GM21723 (cell line): Measurements from ENCODE around the gene NKX1-1.
"Not testable (repeated sequence)": the region's sequence is repeated elsewhere in the genome, so short reads cannot be mapped to it uniquely, and the experiment has no call there.

Source experiments
- ATAC-seq: cut with Tn5 transposase; IDR thresholded peaks from one replicate; pipeline ENCODE4 v1.9.1; 2021; ENCODE audit warnings: mild to moderate bottlenecking, moderate library complexity; ENCODE audit not compliant: unreplicated experiment

The NKX1-1 gene

DNA sequence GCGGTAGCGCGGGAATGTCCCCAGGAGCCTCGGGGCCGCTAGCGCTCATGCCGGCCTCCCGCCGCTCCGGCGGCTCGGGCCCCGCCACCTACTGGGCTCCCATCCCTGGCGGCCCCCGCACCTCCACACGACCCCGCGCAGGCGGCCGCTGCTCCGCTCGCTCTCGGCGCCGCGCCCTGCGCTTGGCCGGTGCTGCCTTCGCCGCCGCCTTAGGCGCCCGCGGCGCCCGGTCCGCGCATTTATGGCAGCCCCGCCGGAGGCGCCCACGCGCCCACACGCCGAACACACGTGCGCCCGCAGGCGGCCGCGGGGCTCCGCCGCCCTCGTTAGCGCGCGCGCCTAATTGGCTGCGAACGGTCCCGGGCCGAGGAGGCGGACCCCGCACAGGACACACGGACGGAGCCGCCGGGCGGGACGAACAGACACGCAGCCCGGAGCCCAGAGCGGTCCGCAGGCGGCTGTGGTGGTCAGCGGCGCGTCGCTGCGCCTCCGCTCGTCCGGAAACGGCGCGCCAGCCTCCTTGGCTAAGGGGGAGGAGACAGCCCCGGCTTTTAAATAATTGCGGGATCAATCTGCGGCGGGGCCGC lies at the start of gene NKX1-1:
Gene NKX1-1 (minus strand): TSS at position 49 of the 587 bp plus-strand sequence. CDS start 0 bp downstream, at position 49.
- no peak for ATAC-seq

DNA sequence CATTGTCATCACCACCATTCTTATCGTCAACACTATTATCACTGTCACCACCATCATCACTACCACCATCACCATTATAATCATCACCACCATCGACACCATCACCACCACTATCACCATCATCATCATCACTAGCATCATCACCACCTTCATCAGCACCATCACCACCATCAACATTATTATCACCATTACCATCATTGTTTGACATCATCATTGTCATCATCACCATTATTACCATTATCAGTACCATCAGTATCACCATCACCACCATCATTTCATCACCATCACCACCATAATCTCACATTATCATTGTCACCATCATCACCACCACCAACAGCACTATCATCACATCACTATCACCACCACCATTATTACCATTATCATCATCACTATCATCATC lies 47.5 kb upstream of the NKX1-1 start:
- no peak for ATAC-seq

DNA sequence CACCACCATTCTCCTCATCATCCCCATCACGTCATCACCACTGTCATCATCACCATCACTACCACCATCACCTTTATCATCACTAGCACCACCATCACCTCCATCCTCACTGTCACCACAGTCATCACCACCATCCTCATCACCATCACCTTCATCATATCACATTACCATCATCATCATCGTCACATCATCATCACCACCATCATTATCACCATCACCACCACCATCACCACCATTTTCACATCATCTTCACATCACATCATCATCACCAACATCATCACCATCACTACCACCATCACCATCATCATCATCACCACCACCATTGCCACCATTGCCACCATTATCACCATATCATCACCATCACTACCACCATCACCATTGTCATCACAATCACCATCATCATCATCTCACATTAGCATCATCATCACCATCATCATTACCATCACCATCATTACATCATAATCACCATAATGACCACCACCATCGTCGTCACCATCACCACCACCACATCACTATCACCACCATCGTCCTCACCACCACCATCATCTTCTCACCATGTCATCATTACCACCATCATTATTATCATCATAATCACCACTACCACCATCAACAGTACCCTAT lies 46.3 kb upstream of the NKX1-1 start:
- ATAC-seq, result no peak

DNA sequence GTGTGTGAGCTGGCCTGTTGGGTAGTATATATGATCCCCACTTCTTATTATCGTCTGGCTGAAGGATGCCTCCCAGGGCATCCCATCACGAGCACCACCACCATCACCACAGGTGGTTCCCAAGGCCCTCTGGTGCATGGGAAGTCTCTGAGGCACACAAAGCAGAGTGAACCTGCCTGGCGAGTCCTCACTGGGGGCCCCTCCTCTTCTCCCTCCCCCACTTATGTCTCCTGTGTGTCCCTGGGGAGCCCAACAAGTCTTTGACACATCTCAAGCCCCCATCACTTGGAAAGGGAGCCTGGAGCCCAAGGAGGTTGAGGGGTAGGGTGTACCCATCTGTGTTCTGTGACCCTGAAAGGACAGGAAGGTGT lies 45.5 kb upstream of the NKX1-1 start:
- no peak for ATAC-seq

DNA sequence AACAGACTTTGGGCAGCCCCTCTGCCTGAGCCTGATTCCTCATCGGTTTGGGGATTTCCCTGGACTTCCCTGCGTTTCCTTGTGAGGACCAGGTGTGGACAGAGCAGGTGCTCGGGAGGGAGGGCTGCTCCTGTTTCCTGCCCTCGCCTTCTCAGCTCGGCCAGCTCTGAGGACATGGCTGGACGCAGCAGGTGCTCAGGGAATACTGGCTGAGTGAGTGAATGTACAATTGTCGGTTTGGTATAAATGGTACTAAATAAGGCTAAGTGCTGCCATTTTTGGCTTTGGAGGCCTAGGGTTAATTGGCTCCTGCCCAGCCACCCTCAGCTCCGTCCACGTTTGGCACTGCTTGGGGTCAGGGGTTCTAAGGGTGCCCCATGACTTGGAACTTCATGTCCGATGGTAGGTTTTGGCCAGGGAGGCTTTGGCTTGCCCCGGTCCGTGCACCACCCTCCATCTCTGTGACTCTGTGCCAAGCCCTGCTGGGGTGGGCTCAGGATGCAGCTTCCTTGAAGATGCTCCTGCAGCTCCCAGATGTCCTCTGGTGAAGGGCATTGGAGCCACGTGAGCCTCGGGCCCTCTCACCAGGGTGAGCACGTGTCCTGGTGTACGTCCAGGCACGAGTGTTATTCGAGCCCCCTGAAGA lies 45.0 kb upstream of the NKX1-1 start:
- ATAC-seq, result no peak

DNA sequence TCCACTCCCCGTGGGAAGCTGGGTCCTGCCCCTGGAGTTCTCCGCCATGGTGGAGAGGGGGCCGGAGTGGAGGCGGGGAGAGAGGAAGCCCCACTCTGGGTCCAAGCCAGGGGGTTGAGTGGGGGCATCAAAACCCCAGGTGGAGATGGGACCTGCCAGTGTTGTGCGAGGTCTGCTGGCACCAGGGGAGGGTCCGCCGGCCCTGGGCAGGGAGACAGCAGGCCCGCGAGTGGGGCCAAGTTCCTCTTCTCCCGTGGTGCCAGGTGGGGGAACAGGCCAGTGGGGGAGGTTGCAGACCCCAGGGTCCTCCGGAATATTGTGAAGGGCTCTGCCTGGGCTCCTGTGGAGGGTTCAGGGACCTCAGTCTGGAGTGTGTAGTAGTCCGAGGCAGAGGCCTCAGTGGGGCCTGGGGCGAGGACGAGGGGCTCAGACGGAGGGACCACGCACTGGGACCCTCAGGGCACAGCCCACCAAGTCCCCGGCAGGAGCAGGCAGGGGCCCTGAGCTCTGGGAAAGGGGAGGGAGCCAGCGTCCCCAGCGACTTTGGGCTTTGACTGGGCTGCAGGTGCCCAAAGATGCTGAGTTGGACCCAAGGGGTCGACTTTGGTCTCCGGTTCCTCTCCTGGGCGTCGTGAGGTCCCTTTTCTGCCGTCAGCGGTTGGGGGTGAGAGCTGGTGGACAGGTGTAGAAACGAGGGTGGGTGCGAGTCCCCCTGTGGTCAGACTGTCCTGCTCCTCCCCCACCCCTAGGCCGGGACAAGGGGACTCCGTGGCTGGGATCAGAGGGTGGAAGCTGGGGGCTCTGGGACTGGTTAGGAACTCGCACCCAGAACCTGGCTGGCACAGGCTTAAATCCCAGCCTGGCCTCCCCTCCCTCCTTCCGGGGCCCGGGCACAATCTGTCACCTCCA lies 43.8 kb upstream of the NKX1-1 start:
- ATAC-seq, result no peak

DNA sequence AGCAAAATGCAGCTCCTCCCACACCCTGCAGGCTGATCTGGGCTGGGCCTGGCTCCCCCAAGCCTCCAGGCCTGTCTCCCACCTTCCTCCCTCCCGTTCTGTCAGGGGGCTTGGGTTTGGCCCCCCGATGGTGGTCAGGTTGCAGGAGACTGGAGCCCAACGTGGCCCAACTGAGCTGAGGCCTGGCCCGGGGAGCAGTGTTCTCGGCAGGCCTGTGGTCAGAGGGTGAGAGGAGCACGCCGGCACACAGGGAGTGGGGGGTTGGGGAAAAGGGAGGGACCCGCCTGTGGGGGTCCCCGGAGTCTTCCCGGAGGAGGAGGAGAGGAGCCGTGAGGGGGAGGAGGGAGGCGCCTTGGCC lies 43.2 kb upstream of the NKX1-1 start:
- no peak for ATAC-seq

DNA sequence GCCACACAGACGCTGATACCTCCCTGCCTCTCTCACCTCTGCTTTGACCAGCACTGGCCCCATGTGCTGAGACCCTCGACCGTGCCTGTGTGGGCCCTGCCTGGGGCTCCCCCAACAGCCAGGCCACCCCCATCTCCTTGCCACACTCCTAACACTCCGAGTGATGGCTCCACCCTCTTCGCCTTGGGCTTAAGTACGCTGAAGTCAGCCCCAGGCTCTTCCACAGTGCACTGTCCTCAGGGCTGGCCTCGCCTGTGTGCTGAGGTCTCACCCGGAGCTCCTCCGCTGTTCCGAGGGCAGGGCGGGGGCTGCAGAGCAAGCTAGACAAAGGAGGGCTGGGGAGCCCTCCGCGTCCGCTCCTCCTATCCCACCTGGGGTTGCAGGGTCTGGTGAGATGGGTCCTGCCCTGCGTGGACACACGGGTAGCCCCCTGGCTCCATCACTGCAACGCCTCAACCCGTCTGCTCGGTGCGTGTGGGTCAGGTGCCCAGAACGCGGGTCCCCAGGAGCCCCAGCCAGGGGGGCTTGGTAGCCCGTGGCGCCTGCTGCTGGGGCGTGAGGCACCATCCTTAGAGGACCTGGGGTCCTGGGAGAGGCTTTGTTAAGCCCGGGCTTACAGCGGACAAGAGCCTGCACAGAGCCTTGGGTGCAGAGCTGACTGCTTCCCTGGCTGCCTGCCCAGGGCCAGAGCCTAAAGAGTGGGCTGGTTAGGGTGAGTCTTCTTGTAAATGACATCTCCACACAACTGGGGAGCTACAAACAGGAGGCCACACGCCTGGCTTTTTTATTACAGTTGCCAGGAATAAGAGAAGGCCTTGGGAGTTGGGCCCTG lies 42.6 kb upstream of the NKX1-1 start:
- no peak for ATAC-seq

DNA sequence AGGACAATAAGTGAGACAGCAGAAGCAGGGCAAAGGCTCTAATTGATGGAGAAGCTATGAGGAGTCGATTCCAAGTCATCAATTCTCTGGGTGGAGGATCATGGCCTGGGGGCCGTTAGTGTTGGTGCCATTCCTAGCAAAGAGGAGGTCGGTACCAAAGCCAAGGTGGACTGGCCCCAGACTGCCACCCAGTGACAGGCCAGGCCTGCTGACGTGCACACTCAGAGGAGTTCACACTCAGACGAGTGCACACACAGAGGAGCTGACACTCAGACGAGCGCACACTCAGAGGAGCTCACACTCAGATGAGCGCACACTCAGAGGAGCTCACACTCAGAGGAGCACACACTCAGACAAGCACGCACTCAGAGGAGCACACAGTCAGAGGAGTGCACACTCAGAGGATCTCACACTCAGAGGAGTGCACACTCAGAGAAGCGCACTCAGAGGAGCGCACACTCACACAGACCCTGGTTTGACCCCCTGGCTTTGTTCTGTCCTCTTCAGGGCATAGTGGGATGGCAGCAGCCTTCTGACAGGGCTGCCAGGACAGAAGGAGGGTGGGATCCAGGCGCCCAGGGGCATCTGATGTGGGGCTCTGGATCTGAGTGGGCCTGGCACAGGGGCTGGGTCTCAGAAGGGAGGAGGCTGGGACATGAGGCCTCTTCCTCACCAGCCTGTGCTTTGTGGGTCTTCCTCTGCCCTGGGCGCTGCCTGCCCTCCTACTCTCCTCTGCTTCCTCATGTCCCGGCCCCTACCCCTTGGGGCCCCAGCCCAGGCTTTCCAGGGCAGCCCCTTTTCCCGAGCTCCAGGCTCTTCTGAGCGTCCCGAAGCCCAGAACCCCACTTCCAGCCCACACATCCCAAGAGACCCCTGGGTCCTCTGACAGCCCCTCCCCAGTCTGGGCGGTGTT lies 41.7 kb upstream of the NKX1-1 start:
- ATAC-seq, result no peak

DNA sequence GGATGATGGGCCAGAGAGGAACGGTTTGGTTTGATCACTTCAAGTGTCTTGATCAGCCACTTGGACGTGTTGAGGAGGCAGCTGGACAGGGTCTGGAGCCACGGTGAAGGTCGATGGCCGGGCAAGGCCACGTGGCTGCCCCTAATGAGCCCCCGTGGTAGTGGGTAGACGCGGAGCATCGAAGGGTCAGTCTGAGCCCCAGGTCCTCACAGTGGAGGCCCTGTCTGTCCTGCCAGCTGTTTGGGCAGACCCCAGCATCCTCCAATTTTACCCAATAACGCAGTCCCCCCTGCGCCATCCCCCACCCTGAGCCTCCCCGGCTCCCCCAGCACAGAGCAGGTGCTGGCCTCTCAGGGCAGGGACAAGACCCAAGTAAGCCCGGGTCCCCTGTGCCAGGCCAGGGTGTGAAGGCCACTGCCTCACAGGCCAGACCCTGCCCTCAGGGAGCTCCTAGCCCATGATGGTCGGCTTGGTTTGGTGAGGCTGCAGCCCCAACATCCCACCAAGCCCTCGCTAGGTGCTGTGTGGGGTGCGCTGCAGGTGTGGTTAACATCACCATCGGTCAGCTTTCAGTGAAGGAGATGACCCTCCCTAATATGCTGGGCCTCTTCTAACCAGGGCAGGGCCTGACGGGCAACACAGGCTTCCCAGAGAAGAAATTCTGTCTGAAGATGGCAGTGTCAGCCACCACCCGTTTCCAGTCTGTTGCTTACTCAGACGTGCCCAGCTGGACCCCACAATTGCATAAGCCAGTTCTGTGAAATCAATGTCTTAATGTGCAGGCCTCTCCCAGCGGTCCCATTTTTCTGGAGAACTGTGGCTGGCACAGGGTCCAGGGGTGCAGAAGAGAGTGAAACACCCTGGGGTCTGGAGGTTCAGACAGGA lies 40.5 kb upstream of the NKX1-1 start:
- ATAC-seq, result no peak

DNA sequence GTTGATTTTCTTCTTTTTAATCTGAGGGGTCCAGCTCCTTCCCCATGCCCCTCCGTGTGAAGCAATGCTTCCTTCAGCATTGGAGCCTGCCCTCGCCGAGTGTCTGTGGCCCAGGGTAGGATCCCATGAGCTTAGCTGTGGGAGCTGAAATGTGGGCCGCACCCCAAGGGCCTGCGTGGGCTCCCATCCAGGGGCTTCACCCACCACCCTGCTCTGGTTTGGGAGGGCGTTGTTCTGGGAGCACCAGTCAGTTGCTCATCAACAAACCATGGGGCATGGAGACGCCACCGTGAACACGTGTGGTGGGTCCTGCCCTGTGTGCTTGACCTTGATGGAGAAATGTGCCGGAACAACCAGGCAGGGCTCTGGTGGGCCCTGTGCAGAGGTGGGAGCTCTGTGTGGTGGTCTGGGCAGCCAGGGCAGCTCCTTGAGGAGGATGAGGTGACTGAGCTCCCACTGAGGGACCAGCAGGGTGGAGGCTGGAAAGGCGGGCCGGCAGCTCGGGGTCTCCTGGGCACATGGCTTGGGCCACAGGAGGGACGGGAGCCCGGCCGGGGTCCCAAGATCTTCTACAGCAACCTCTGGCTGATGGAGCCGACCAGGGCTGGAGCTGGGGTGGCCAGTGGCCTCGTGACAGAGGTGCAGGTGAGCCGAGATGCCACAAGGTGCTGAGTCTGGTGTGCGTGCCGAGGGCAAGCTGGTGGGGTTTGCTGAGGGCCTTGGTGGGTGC lies 39.6 kb upstream of the NKX1-1 start:
- ATAC-seq, result no peak

DNA sequence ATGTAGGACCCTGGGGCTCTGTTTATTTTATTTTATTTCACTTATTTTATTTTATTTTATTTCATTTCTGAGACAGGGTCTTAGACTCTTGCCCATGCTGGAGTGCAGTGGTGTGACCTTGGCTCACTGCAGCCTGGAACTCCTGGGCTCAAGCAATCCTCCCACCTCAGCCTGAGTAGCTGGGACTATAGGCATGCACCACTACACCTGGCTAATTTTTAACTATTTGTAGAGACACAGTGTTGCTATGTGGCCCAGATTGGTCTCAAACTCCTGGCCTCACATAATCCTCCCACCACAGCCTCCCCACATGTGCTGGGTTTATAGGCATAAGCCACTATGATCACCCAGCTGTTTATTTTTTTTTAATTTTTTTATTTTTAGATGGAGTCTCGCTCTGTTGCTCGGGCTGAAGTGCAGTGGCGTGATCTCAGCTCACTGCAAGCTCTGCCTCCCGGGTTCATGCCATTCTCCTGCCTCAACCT lies 37.5 kb upstream of the NKX1-1 start:
- not testable (repeated sequence) for ATAC-seq

DNA sequence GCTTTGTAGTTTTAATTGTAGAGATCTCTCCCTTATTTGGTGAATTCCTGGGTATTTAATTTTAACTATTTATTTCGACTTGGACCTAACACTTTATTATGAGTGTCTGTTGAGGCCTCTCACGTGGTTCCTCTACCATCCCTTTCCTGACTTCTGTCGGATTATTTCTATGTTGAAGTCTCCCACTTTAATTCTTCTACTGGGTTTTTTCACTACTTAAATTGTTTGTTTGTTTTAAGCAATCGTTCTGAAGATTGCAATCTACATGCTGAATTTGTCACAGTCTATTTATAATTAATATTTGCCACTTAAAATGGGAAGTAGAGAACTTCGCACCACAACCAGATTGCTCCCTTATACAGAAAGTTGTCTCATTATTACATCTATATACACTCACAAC lies 20.8 kb upstream of the NKX1-1 start:
- ATAC-seq, result no peak

DNA sequence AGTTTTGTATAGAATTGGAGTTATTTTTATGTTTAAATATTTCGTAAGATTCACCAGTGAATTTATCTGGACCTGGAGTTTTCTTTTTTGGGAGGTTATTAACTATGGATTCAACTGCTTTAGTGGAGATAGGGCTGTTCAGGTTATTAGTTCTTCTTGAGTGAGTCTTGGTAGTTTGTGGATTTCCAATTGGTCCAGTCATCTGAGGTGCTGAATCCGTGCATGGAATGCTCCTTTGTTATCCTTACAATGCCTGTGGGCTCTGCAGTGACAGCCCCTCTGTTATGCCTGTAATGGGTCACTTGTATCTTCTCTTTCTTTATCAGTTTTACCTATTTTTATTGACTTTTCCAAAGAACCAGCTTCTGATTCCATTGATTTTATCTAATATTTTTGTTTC lies 15.4 kb upstream of the NKX1-1 start:
- no peak for ATAC-seq

DNA sequence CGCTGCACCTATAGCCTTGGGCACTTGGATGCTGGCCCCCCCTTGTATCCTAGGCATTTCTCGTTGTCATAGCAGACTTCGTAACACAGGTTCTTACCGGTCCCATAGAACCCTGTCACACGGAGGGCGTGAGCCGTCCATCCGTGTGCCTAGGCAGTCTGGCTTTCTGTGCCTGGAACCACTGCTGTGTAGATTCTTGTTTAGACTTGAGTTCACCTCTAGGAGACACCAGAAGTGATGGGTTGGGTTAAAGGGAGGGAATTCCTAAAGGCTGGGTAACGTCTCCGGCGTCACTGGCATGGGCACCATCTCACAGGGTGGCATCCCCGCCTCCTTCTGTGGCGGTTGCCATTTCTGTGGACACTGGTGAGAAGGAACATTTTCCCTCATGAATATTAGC lies 13.5 kb upstream of the NKX1-1 start:
- ATAC-seq, result no peak

DNA sequence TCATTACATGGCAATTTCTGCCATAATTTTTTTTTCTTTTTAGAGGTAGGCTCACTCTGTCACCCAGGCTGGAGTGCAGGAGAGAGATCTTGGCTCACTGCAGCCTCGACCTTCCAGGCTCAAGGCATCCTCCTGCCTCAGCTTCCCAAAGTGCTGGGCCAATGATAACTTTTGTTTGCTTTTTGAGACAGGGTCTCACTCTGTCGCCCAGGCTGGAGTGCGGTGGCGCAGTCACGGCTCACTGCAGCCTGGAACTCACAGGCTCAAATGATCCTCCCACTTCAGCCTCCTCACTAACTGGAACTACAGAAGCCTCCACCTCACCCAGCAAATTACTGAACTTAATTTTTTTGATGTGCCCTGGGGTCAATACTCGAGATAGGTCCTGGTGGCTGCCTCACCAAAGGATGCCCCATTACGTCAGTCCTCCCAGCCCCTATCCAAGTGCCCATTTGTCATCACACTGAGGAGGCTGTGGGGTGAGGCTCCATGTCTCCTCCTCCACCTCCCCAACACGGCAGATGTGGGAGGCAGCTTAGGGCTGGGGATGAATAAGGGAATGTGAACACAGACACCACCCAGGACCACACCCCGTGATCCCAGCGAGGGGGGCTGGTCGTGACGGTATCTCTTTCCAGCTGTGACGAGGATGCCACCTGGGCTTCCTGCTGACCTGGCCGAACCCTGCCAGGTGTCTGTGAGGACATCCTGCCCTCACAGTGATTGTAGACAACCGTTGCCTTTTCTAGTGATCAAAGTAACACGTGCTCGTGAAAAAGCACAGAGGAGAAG lies 12.4 kb upstream of the NKX1-1 start:
- no peak for ATAC-seq
